Mononuclear cell (primary cell): ENCODE results near the gene OR10A3. TPM values are rescaled to one million over a fixed set of nuclear protein-coding genes. Genes with fewer than 3 reads are reported as not detected.

ENCODE experiments used
- H3K27me3 ChIP-seq: 2 replicates; pipeline ENCODE4 v1.6.0; 2011; ENCODE audit warnings: low read length, control low read depth; ENCODE audit not compliant: insufficient read depth
- H3K4me1 ChIP-seq: 2 replicates; pipeline ENCODE4 v1.5.1; 2011; ENCODE audit warnings: mild to moderate bottlenecking, low read length, control low read depth; ENCODE audit not compliant: insufficient read depth
- H3K4me3 ChIP-seq: 2 replicates; pipeline ENCODE4 v1.5.1; 2011; ENCODE audit warnings: mild to moderate bottlenecking, low read length, moderate library complexity
- H3K9me3 ChIP-seq: 2 replicates; pipeline ENCODE4 v1.5.1; 2011; ENCODE audit warnings: low read depth, mild to moderate bottlenecking, control low read depth, low read length
- total RNA-seq: library from RNA; depleted of rRNA; stranded (reverse); fragments of >200 nt; gene quantifications from one replicate; pipeline ENCODE4 v1.2.3, GENCODE V29; 2012

The OR10A3 gene
- total RNA-seq, 1 donor: not detected

- H3K9me3 ChIP-seq: no peaks in the 10 kb centered on the region
- no peaks in the 10 kb centered on the region for H3K27me3 ChIP-seq
- H3K4me1 ChIP-seq: no peaks in the 10 kb centered on the region
- no peak within 1 kb of the TSS for H3K4me3 ChIP-seq
Measured at GRCh38 chr11:7965386-7965785, 23.9 kb upstream of the OR10A3 start, which contains the start of gene NLRP10. NLRP10 (minus strand) TSS chr11:7965447; CDS start chr11:7963495, 1,952 bp downstream.

- no peaks in the 10 kb centered on the region for H3K9me3 ChIP-seq
- no peaks in the 10 kb centered on the region for H3K4me1 ChIP-seq
- H3K27me3 ChIP-seq: no peaks in the 10 kb centered on the region
- H3K4me3 ChIP-seq: no peak overlapping the region
Measured at GRCh38 chr11:7964873-7965272, 23.4 kb upstream of the OR10A3 start.

GRCh38 chr11:7964261-7964660 lies 22.8 kb upstream of the OR10A3 start:
- Histone ChIP-seq H3K4me3 (no peak overlapping the region), H3K9me3 (no peaks in the 10 kb centered on the region), H3K4me1 (no peaks in the 10 kb centered on the region), H3K27me3 (no peaks in the 10 kb centered on the region)

- Histone ChIP-seq H3K4me1 (no peaks in the 10 kb centered on the region), H3K4me3 (no peak overlapping the region), H3K27me3 (no peaks in the 10 kb centered on the region), H3K9me3 (no peaks in the 10 kb centered on the region)
Measured at GRCh38 chr11:7955191-7955590, 13.7 kb upstream of the OR10A3 start.

- no peaks in the 10 kb centered on the region for H3K27me3 ChIP-seq
- H3K9me3 ChIP-seq: no peaks in the 10 kb centered on the region
- H3K4me1 ChIP-seq: no peaks in the 10 kb centered on the region
- H3K4me3 ChIP-seq: no peak overlapping the region
Measured at GRCh38 chr11:7949934-7950333, 8.4 kb upstream of the OR10A3 start.

- no peak overlapping the region for H3K4me3 ChIP-seq
- no peaks in the 10 kb centered on the region for H3K27me3 ChIP-seq
- no peaks in the 10 kb centered on the region for H3K4me1 ChIP-seq
- H3K9me3 ChIP-seq: peaks cover 16% of the 10 kb centered on the region
Measured at GRCh38 chr11:7944123-7944522, 2.6 kb upstream of the OR10A3 start.

- Histone ChIP-seq H3K4me1 (no peaks in the 10 kb centered on the region), H3K27me3 (no peaks in the 10 kb centered on the region), H3K9me3 (peaks cover 16% of the 10 kb centered on the region), H3K4me3 (no peak overlapping the region)
Measured at GRCh38 chr11:7941146-7941545, 362 bp downstream of the OR10A3 start.

- H3K9me3 ChIP-seq: no peaks in the 10 kb centered on the region
- peaks cover 1% of the 10 kb centered on the region for H3K27me3 ChIP-seq
- no peaks in the 10 kb centered on the region for H3K4me1 ChIP-seq
- H3K4me3 ChIP-seq: no peak overlapping the region
Measured at GRCh38 chr11:7936615-7937014, 4.9 kb downstream of the OR10A3 start.

GRCh38 chr11:7931168-7931567 lies 10.3 kb downstream of the OR10A3 start, which contains the start of gene OR10A6:
OR10A6 (minus strand) TSS chr11:7931268; CDS start chr11:7928662, 2,606 bp downstream.
- no peak within 1 kb of the TSS for H3K4me3 ChIP-seq
- no peaks in the 10 kb centered on the region for H3K9me3 ChIP-seq
- H3K4me1 ChIP-seq: no peaks in the 10 kb centered on the region
- peaks cover 14% of the 10 kb centered on the region for H3K27me3 ChIP-seq

- Histone ChIP-seq H3K4me3 (no peak overlapping the region), H3K27me3 (peaks cover 14% of the 10 kb centered on the region), H3K9me3 (no peaks in the 10 kb centered on the region), H3K4me1 (no peaks in the 10 kb centered on the region)
Measured at GRCh38 chr11:7927635-7928034, 13.9 kb downstream of the OR10A3 start.

- Histone ChIP-seq H3K9me3 (no peaks in the 10 kb centered on the region), H3K4me1 (no peaks in the 10 kb centered on the region), H3K27me3 (peaks cover 6% of the 10 kb centered on the region), H3K4me3 (no peak overlapping the region)
Measured at GRCh38 chr11:7924536-7924935, 17.0 kb downstream of the OR10A3 start.

- Histone ChIP-seq H3K9me3 (no peaks in the 10 kb centered on the region), H3K4me3 (no peak overlapping the region), H3K27me3 (no peaks in the 10 kb centered on the region), H3K4me1 (no peaks in the 10 kb centered on the region)
Measured at GRCh38 chr11:7918141-7918540, 23.4 kb downstream of the OR10A3 start.

GRCh38 chr11:7911011-7911410 lies 30.5 kb downstream of the OR10A3 start:
- Histone ChIP-seq H3K27me3 (no peaks in the 10 kb centered on the region), H3K4me3 (no peak overlapping the region), H3K4me1 (no peaks in the 10 kb centered on the region), H3K9me3 (no peaks in the 10 kb centered on the region)

GRCh38 chr11:7910286-7910788 lies 31.2 kb downstream of the OR10A3 start:
- Histone ChIP-seq H3K4me1 (no peaks in the 10 kb centered on the region), H3K4me3 (no peak overlapping the region), H3K9me3 (no peaks in the 10 kb centered on the region), H3K27me3 (no peaks in the 10 kb centered on the region)

- Histone ChIP-seq H3K4me1 (no peaks in the 10 kb centered on the region), H3K4me3 (no peak overlapping the region), H3K27me3 (no peaks in the 10 kb centered on the region), H3K9me3 (no peaks in the 10 kb centered on the region)
Measured at GRCh38 chr11:7909585-7910285, 31.8 kb downstream of the OR10A3 start.

GRCh38 chr11:7907121-7907520 lies 34.4 kb downstream of the OR10A3 start:
- Histone ChIP-seq H3K9me3 (no peaks in the 10 kb centered on the region), H3K27me3 (no peaks in the 10 kb centered on the region), H3K4me3 (no peak overlapping the region), H3K4me1 (no peaks in the 10 kb centered on the region)
